Large intestine (tissue), 12 donors: ENCODE data around the gene OTP. TPM values are rescaled to one million over a fixed set of nuclear protein-coding genes. Genes with fewer than 3 reads are reported as not detected.

Experiments
- DNase-seq, 2 donors: peaks; one replicate each; pipeline versions ENCODE4 v3.0.0 to v3.0.0-alpha.2; 2013
- H3K27ac ChIP-seq: one replicate; pipeline ENCODE4 v1.5.1; 2013; ENCODE audit warnings: low read length
- H3K27me3 ChIP-seq: 2 replicates; pipeline ENCODE4 v1.6.1; 2013; ENCODE audit warnings: low read length; ENCODE audit not compliant: control insufficient read depth, insufficient read depth
- H3K36me3 ChIP-seq: 2 replicates; pipeline ENCODE4 v1.6.1; 2013; ENCODE audit warnings: low read length; ENCODE audit not compliant: control insufficient read depth, insufficient read depth
- H3K4me1 ChIP-seq: one replicate; pipeline ENCODE4 v1.6.1; 2013; ENCODE audit warnings: low read length; ENCODE audit not compliant: control insufficient read depth, insufficient read depth
- H3K4me3 ChIP-seq: one replicate; pipeline ENCODE4 v1.5.1; 2013; ENCODE audit warnings: low read length
- H3K9me3 ChIP-seq: one replicate; pipeline ENCODE4 v1.6.1; 2013; ENCODE audit warnings: mild to moderate bottlenecking, low read depth, low read length, moderate library complexity; ENCODE audit not compliant: control insufficient read depth
- WGBS: methylation state at CpG from one replicate; pipeline ENCODE4 v1.1.5; 2013; ENCODE audit warnings: low lambda C conversion rate; ENCODE audit not compliant: insufficient coverage; 5-methylcytosine and 5-hydroxymethylcytosine counted together
- long read RNA-seq, 11 donors: transcript quantifications; one replicate each; lab custom pipeline, GENCODE V29; 2026
- polyA plus RNA-seq: library from polyadenylated mRNA; unstranded; fragments of 120-200 nt; gene quantifications from one replicate; pipeline ENCODE4 v1.2.1, GENCODE V29; 2013

The OTP gene
- polyA plus RNA-seq, result not detected
- long read RNA-seq, donor 1, result 0 reads
- long read RNA-seq, donor 2, result 0 reads
- long read RNA-seq, donor 3, result 0 reads
- long read RNA-seq, donor 4, result 0 reads
- long read RNA-seq, donor 5, result 0 reads
- long read RNA-seq, donor 6, result 0 reads
- long read RNA-seq, donor 7, result 0 reads
- long read RNA-seq, donor 8, result 0 reads
- long read RNA-seq, donor 9, result 0 reads
- long read RNA-seq, donor 10, result 0 reads
- long read RNA-seq, donor 11, result 0 reads

- no peak for DNase-seq
- no peak within 1 kb of the TSS for H3K27ac ChIP-seq
- no peaks in the 10 kb centered on the region for H3K36me3 ChIP-seq
- peaks cover 3% of the 10 kb centered on the region for H3K4me1 ChIP-seq
- H3K4me3 ChIP-seq, result no peak within 1 kb of the TSS
- peaks cover 20% of the 10 kb centered on the region for H3K9me3 ChIP-seq
- whole genome bisulfite sequencing, result 0% methylated on average over 2 of the region's 24 CpGs
- H3K27me3 ChIP-seq, result peaks cover 95% of the 10 kb centered on the region
Measured at GRCh38 chr5:77637998-77638762, at the start of gene OTP. Gene OTP, minus strand, starts transcription at chr5:77638713. Its CDS starts 164 bp downstream, at chr5:77638549.

GRCh38 chr5:77683171-77683732, 44.7 kb upstream of the OTP start:
- DNase-seq, result no peak
- Histone ChIP-seq H3K4me1 (no peaks in the 10 kb centered on the region), H3K9me3 (no peaks in the 10 kb centered on the region), H3K4me3 (no peak overlapping the region), H3K36me3 (peaks cover 7% of the 10 kb centered on the region), H3K27me3 (no peaks in the 10 kb centered on the region), H3K27ac (no peak overlapping the region)
- 100% methylated on average over 1 of the region's 6 CpGs for WGBS

- H3K27me3 ChIP-seq, result peaks cover 25% of the 10 kb centered on the region
- WGBS, result no CpG with 5 or more reads among the region's 3 CpGs
- H3K4me3 ChIP-seq, result no peak overlapping the region
- H3K27ac ChIP-seq, result no peak overlapping the region
- H3K9me3 ChIP-seq, result no peaks in the 10 kb centered on the region
- H3K36me3 ChIP-seq, result no peaks in the 10 kb centered on the region
- no peak for DNase-seq
- H3K4me1 ChIP-seq, result no peaks in the 10 kb centered on the region
Measured at GRCh38 chr5:77670526-77670925, 32.0 kb upstream of the OTP start.

GRCh38 chr5:77669677-77670076, 31.2 kb upstream of the OTP start:
- no peak for DNase-seq
- WGBS, result no CpG with 5 or more reads among the region's 1 CpG
- Histone ChIP-seq H3K27ac (no peak overlapping the region), H3K9me3 (no peaks in the 10 kb centered on the region), H3K4me3 (no peak overlapping the region), H3K4me1 (no peaks in the 10 kb centered on the region), H3K36me3 (no peaks in the 10 kb centered on the region), H3K27me3 (peaks cover 27% of the 10 kb centered on the region)

GRCh38 chr5:77663090-77663863, 24.8 kb upstream of the OTP start:
- no peaks in the 10 kb centered on the region for H3K36me3 ChIP-seq
- H3K9me3 ChIP-seq, result no peaks in the 10 kb centered on the region
- 100% methylated on average over 3 of the region's 7 CpGs for WGBS
- no peak for DNase-seq
- no peak overlapping the region for H3K4me3 ChIP-seq
- H3K4me1 ChIP-seq, result no peaks in the 10 kb centered on the region
- H3K27me3 ChIP-seq, result peaks cover 26% of the 10 kb centered on the region
- no peak overlapping the region for H3K27ac ChIP-seq

- H3K27me3 ChIP-seq, result peaks cover 26% of the 10 kb centered on the region
- no peak overlapping the region for H3K4me3 ChIP-seq
- H3K27ac ChIP-seq, result no peak overlapping the region
- H3K36me3 ChIP-seq, result no peaks in the 10 kb centered on the region
- DNase-seq, result no peak
- no peaks in the 10 kb centered on the region for H3K9me3 ChIP-seq
- H3K4me1 ChIP-seq, result no peaks in the 10 kb centered on the region
Measured at GRCh38 chr5:77662635-77663034, 24.1 kb upstream of the OTP start.

- no peak for DNase-seq
- Histone ChIP-seq H3K4me1 (no peaks in the 10 kb centered on the region), H3K4me3 (no peak overlapping the region), H3K9me3 (no peaks in the 10 kb centered on the region), H3K36me3 (no peaks in the 10 kb centered on the region), H3K27me3 (peaks cover 24% of the 10 kb centered on the region), H3K27ac (no peak overlapping the region)
Measured at GRCh38 chr5:77658662-77659061, 20.1 kb upstream of the OTP start.

GRCh38 chr5:77651343-77651742, 12.8 kb upstream of the OTP start:
- no peaks in the 10 kb centered on the region for H3K36me3 ChIP-seq
- peaks cover 78% of the 10 kb centered on the region for H3K27me3 ChIP-seq
- H3K27ac ChIP-seq, result no peak overlapping the region
- DNase-seq, result no peak
- no peaks in the 10 kb centered on the region for H3K4me1 ChIP-seq
- no CpG with 5 or more reads among the region's 2 CpGs for WGBS
- no peaks in the 10 kb centered on the region for H3K9me3 ChIP-seq
- H3K4me3 ChIP-seq, result no peak overlapping the region

- Histone ChIP-seq H3K27ac (no peak overlapping the region), H3K4me3 (no peak overlapping the region), H3K27me3 (peaks cover 84% of the 10 kb centered on the region), H3K4me1 (no peaks in the 10 kb centered on the region), H3K9me3 (peaks cover 4% of the 10 kb centered on the region), H3K36me3 (no peaks in the 10 kb centered on the region)
- WGBS, result no CpG with 5 or more reads among the region's 1 CpG
- DNase-seq, result no peak
Measured at GRCh38 chr5:77650686-77651085, 12.2 kb upstream of the OTP start.

- Histone ChIP-seq H3K4me3 (no peak overlapping the region), H3K27ac (no peak overlapping the region), H3K9me3 (peaks cover 5% of the 10 kb centered on the region), H3K4me1 (no peaks in the 10 kb centered on the region), H3K27me3 (peaks cover 90% of the 10 kb centered on the region), H3K36me3 (no peaks in the 10 kb centered on the region)
- DNase-seq, result no peak
- no CpG with 5 or more reads among the region's 2 CpGs for WGBS
Measured at GRCh38 chr5:77649776-77650175, 11.3 kb upstream of the OTP start.
